ENCODE measurements around the gene DENND1B. TPM values are rescaled to one million over a fixed set of nuclear protein-coding genes. Genes with fewer than 3 reads are reported as not detected.

Gene DENND1B
- total and polyA plus RNA-seq, 2 donors (not counting 1 experiment from before 2014, with no cell fraction given): 4.3 to 25.4 TPM

- ATAC-seq (ENCODE audit: low read depth) (no peak), DNase-seq (no peak)
- Histone ChIP-seq H3K9me3 (ENCODE audit: control extremely low read depth in 1 of 3, control insufficient read depth in 2 of 3, insufficient read depth in 1 of 3, low read length in 2 of 3) (no peaks in the 10 kb centered on the region), H3K79me2 (ENCODE audit: control insufficient read depth, insufficient read depth, low read length) (peaks cover 51% of the 10 kb centered on the region), H3K4me1 (ENCODE audit: control insufficient read depth in 2 of 2, insufficient read depth in 2 of 2, low read length in 2 of 2) (peaks cover 1 to 4% of the 10 kb centered on the region in 2 donors), H3K9ac (ENCODE audit: low read length) (no peak overlapping the region), H3K27me3 (replicated peaks in 1 of 4; ENCODE audit: control extremely low read depth in 1 of 4, control insufficient read depth in 3 of 4, insufficient read depth in 4 of 4, low read length in 3 of 4) (no peaks in the 10 kb centered on the region), H4K20me1 (ENCODE audit: control insufficient read depth, insufficient read depth, low read length, poor library complexity, severe bottlenecking) (peaks cover 5% of the 10 kb centered on the region), H2AFZ (ENCODE audit: insufficient read depth, low read depth, low read length, poor library complexity, severe bottlenecking) (no peak overlapping the region), H3K27ac (ENCODE audit: low read length in 2 of 2) (no peak overlapping the region), H3K4me2 (replicated peaks; ENCODE audit: low read depth, low read length, poor library complexity, severe bottlenecking) (no peak overlapping the region), H3K36me3 (replicated peaks in 1 of 2; ENCODE audit: control extremely low read depth in 1 of 2, control insufficient read depth in 1 of 2, extremely low read depth in 1 of 2, insufficient read depth in 2 of 2, low read length in 1 of 2) (peaks cover 0 to 1% of the 10 kb centered on the region in 2 experiments), H3K4me3 (ENCODE audit: control extremely low read depth in 1 of 5, extremely low read depth in 1 of 5, insufficient read depth in 1 of 5, low read depth in 2 of 5, low read length in 4 of 5) (no peak overlapping the region)
- Mint-ChIP-seq H3K4me3 (no peak overlapping the region), H3K27me3 (no peaks in the 10 kb centered on the region), H3K4me1 (peaks cover 29% of the 10 kb centered on the region), H3K27ac (peak overlapping the region; percentile 11), H3K9me3 (ENCODE audit: insufficient read depth) (no peaks in the 10 kb centered on the region)
- intact Hi-C loops (cut with micrococcal nuclease): no loop called here
- POLR2A ChIA-PET: no interaction called here
- TF ChIP-seq EZH2 (IDR thresholded peaks at IDR 0.05; ENCODE audit: borderline replicate concordance, insufficient read depth, low read depth, low read length, poor library complexity, severe bottlenecking): no peak
- TF ChIP-seq, protein P1, sequence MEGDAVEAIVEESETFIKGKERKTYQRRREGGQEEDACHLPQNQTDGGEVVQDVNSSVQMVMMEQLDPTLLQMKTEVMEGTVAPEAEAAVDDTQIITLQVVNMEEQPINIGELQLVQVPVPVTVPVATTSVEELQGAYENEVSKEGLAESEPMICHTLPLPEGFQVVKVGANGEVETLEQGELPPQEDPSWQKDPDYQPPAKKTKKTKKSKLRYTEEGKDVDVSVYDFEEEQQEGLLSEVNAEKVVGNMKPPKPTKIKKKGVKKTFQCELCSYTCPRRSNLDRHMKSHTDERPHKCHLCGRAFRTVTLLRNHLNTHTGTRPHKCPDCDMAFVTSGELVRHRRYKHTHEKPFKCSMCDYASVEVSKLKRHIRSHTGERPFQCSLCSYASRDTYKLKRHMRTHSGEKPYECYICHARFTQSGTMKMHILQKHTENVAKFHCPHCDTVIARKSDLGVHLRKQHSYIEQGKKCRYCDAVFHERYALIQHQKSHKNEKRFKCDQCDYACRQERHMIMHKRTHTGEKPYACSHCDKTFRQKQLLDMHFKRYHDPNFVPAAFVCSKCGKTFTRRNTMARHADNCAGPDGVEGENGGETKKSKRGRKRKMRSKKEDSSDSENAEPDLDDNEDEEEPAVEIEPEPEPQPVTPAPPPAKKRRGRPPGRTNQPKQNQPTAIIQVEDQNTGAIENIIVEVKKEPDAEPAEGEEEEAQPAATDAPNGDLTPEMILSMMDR (IDR thresholded peaks at IDR 0.05): no peak
- CTCF ChIA-PET: interaction anchor here (1.2 kb wide), 2 partner anchors 9 to 17 kb away, joined by 3 read pairs; no protein-coding TSS in a partner anchor
- WGBS (ENCODE audit: insufficient coverage): 57% methylated on average over 3 of the region's 4 CpGs
These were observed 7.1 kb downstream of the DENND1B start for GRCh38 chr1:197768014-197768805.

DNA sequence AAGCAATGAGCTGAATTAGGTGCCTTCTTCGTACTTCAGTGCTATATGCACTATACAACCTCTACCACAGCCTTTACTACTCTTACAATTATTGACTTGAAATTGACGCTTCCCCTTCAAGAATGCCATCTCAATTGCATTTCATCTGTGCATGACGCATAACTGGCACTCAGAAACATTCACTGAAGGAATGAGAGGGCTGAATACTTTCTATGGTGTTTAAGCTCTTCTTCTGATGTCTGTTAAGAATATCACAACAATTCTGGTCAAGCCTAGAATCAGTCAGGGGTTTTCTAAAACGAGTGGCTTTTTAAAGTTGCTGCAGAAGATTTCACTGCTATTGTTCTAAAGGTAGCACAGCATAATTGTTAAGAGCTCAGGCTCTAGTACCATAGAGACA is 11.5 kb downstream of the DENND1B start:
- Histone ChIP-seq H2AFZ (ENCODE audit: insufficient read depth, low read depth, low read length, poor library complexity, severe bottlenecking) (no peak overlapping the region), H3K36me3 (replicated peaks in 1 of 2; ENCODE audit: control extremely low read depth in 1 of 2, control insufficient read depth in 1 of 2, extremely low read depth in 1 of 2, insufficient read depth in 2 of 2, low read length in 1 of 2) (peaks cover 0 to 1% of the 10 kb centered on the region in 2 experiments), H4K20me1 (ENCODE audit: control insufficient read depth, insufficient read depth, low read length, poor library complexity, severe bottlenecking) (peaks cover 5% of the 10 kb centered on the region), H3K79me2 (ENCODE audit: control insufficient read depth, insufficient read depth, low read length) (peaks cover 33% of the 10 kb centered on the region), H3K9me3 (ENCODE audit: control extremely low read depth in 1 of 3, control insufficient read depth in 2 of 3, insufficient read depth in 1 of 3, low read length in 2 of 3) (peaks cover 0 to 3% (median 0%) of the 10 kb centered on the region in 3 donors), H3K4me2 (replicated peaks; ENCODE audit: low read depth, low read length, poor library complexity, severe bottlenecking) (no peak overlapping the region), H3K4me1 (ENCODE audit: control insufficient read depth in 2 of 2, insufficient read depth in 2 of 2, low read length in 2 of 2) (peaks cover 4 to 5% of the 10 kb centered on the region in 2 donors), H3K4me3 (ENCODE audit: control extremely low read depth in 1 of 5, extremely low read depth in 1 of 5, insufficient read depth in 1 of 5, low read depth in 2 of 5, low read length in 4 of 5) (no peak overlapping the region), H3K9ac (ENCODE audit: low read length) (no peak overlapping the region), H3K27ac (ENCODE audit: low read length in 2 of 2) (no peak overlapping the region), H3K27me3 (replicated peaks in 1 of 4; ENCODE audit: control extremely low read depth in 1 of 4, control insufficient read depth in 3 of 4, insufficient read depth in 4 of 4, low read length in 3 of 4) (no peaks in the 10 kb centered on the region)
- no peak for DNase-seq
- TF ChIP-seq, protein P1 (IDR thresholded peaks at IDR 0.05): no peak
- no peak for TF ChIP-seq EZH2 (IDR thresholded peaks at IDR 0.05; ENCODE audit: borderline replicate concordance, insufficient read depth, low read depth, low read length, poor library complexity, severe bottlenecking)
- Mint-ChIP-seq H3K4me3 (no peak overlapping the region), H3K27me3 (no peaks in the 10 kb centered on the region), H3K27ac (no peak overlapping the region), H3K4me1 (peaks cover 29% of the 10 kb centered on the region), H3K9me3 (ENCODE audit: insufficient read depth) (no peaks in the 10 kb centered on the region)
- intact Hi-C loops (cut with micrococcal nuclease): no loop called here
- ChIA-PET CTCF (interaction anchor here (0.8 kb wide), 1 partner anchor 10 kb away, joined by 5 read pairs; no protein-coding TSS in a partner anchor), POLR2A (no interaction called here)
- no peak for ATAC-seq (ENCODE audit: low read depth)
- WGBS (ENCODE audit: insufficient coverage): 100% methylated on average over 1 of the region's 4 CpGs
